Loucy (cell line): ENCODE data around the gene MCM3AP.

Source experiments
- CTCF ChIP-seq: fragments of 200-600 bp; sonication (generic); conservative IDR thresholded peaks from 2 replicates; pipeline ENCODE4 v1.5.1; 2014; ENCODE audit warnings: mild to moderate bottlenecking, antibody characterized with exemption, low read length
- EZH2phosphoT487 ChIP-seq: fragments of 200-600 bp; IDR thresholded peaks from 2 replicates; pipeline ENCODE4 v1.6.1; 2018; ENCODE audit warnings: antibody characterized with exemption, mild to moderate bottlenecking, moderate library complexity, borderline replicate concordance

- TF ChIP-seq CTCF: no peak
- no peak for TF ChIP-seq EZH2phosphoT487
Observed at GRCh38 chr21:46299167-46299566, 13.8 kb upstream of the MCM3AP start.
